ENCODE data around the gene IGSF9.

DNA sequence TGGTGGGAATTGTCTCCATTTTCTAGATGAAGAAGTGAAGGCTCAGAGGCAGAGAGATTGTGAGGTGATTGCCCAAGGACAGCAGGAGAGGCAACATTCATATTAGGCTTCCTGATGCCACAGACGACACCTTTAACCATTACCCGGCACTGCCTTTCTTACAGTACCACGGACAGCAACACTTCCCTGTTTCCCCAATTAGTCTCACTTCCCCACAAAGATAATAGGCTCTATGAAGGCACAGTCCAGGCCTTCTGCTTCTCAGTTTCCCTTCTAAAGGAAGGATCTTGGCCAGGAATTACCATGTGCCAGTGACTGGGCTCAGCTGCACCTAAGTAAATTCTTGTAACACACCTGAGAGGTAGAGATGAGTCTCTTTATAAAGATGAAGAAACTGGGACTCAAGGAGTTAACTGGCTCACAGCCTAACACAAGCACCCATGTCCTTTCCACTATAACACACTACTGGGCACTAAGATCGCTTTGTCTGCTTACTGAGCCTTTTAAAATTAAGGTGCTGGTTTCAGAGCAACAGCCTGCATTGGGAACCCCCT, 9.6 kb downstream of the IGSF9 start:
- TF ChIP-seq, protein P1, sequence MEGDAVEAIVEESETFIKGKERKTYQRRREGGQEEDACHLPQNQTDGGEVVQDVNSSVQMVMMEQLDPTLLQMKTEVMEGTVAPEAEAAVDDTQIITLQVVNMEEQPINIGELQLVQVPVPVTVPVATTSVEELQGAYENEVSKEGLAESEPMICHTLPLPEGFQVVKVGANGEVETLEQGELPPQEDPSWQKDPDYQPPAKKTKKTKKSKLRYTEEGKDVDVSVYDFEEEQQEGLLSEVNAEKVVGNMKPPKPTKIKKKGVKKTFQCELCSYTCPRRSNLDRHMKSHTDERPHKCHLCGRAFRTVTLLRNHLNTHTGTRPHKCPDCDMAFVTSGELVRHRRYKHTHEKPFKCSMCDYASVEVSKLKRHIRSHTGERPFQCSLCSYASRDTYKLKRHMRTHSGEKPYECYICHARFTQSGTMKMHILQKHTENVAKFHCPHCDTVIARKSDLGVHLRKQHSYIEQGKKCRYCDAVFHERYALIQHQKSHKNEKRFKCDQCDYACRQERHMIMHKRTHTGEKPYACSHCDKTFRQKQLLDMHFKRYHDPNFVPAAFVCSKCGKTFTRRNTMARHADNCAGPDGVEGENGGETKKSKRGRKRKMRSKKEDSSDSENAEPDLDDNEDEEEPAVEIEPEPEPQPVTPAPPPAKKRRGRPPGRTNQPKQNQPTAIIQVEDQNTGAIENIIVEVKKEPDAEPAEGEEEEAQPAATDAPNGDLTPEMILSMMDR (IDR thresholded peaks at IDR 0.05): no peak
- TF ChIP-seq POLR2AphosphoS5 (IDR thresholded peaks at IDR 0.05) (no peak), POLR2A (IDR thresholded peaks at IDR 0.05) (no peak), EP300 (IDR thresholded peaks at IDR 0.05) (no peak)

Data from stomach (tissue), 4 donors.